Inferior parietal cortex (tissue), 1 donor: ENCODE measurements around the gene SEC11A.

Experiments used
- DNase-seq: peaks from one replicate; pipeline ENCODE4 v3.0.0-alpha.2; 2016; ENCODE audit errors: extremely low spot score

Gene SEC11A

GRCh38 chr15:84681831-84682230 lies 34.1 kb downstream of the SEC11A start:
- DNase-seq = no peak

DNA sequence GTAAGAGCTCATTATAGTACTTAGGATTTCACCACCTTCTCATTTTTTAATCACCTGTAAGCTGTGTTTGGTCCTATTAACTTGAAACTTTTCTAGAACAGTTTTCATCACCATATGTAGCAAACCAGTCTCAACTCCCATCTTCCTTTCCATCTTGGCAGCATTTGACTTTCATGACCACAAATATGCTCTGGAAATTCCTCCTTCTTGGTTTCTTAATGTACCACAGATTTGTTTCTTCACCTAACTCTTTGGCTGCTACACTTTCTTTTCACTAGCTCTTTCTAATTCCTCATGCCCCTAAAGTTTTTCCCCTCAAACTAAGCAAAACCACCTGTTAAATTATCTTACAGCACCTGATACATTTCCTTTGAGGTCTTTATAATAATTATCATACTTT lies 44.7 kb downstream of the SEC11A start:
- no peak for DNase-seq

DNA sequence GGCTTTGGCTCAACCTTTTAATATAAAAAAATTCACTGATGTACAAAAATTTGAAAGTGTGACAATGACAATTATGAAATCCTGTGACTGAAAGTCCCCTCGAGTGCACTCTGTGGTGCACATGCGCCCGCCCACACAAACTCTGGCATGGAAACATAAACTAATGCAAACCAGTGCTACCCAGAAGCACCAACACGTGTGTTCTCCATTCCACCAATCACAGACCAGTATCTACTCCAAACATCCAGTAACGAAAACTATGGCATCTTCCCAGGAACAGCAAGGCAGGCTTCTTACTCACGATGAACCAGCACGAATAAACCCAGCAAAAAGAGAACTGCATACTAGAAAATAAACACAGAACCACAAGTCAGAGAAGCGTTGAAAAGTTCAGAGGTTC lies 46.2 kb downstream of the SEC11A start:
- DNase-seq = no peak

- DNase-seq = no peak
Observed at GRCh38 chr15:84668221-84668982, 47.5 kb downstream of the SEC11A start.

DNA sequence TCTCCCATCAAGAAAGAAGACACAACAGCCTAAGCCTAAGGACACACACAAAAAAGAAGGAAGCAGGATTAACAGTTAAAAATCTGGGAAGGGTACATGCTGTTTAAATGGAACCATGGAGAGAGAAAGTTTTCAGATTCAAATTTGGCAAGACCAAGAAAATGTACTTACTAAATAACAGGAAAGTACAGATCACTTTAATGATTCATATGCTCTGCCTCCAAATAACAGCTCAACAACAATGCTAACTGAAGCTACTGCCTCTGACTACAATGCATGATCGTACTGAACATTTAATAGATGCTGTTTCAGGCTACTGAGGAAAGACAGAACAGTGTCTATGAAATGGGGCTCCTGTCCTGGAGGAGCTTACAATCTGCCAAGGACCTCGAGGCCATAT lies 49.6 kb downstream of the SEC11A start:
- DNase-seq = no peak

DNA sequence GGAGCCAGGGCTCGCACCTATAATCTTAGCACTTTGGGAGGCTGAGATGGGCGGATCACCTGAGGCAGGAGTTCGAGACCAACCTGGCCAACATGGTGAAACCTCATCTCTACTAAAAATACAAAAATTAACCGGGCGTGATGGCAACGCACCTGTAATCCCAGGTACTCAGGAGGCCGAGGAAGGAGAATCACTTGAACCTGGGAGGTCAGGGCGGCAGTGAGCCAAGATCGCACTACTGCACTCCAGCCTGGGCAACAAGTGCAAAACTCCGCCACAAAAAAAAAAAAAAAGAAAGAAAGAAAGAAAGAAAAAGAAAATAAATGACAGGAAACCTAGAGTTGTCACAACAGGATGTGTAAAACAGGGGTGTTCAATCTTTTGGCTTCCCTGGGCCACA lies 54.9 kb downstream of the SEC11A start:
- DNase-seq = no peak

- no peak for DNase-seq
Observed at GRCh38 chr15:84659904-84660781, 55.8 kb downstream of the SEC11A start.

DNA sequence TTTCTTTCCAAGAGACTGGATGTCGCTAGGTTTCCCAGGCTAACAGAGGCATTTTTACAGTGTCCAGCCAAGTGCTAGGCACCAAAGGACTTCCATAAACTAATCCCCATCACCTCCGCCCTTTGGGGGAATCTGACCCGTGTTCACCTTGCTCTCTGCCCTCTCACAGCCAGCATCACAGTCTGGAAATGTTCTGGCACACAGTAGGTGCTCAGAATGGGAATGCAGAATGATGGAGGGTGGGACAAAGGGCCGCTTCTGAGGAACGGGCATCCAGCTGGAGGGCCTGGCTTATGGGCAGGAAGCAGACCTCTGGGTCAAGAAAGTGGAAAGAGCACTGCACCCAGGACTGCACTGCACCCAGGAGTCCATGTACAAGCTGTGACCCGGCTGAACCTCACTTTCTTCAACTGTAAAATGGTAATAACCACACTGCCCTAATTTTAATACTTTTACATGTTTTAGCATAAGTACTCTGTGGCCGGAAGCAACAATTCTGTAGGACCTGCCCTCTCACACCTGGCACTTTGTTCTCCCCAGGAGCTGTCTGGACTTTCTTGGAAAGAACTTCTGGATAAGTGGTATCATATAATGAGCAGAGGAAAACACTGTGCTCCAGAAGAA lies 57.0 kb downstream of the SEC11A start:
- DNase-seq = no peak

DNA sequence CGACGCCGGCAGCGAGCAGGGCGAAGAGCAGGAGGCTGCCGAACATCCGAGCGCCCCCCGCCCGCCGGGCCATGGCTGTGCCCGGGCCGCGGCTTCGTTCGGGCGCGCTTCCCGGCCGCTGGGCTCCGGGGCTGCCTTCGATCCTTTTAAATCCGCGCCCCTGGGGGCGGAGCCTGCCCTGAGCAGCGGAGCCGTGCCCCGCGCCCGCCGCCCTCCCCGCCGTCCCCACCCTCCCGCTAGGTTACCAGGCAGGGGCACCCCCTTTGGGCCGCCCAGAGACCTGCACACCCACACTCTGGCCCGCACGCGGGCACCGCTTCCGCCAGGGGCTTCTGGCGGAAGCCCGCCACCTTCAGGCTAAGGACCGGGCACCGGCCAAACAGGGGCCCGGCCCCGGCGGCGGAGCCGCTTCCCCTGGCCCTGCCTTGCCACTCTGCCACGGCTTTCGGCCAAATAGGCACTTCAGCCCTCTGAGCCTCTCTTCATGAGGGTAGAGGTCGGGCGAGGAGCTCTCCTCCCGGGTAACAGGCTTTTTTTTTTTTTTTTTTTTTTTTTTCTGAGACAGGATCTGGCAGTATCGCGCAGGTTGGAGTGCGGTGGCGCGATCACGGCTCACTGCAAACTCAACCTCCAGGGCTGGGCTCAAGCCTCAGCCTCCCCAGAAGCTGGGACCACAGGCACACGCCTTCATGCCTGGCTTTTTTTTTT lies 57.7 kb downstream of the SEC11A start, which contains the start of gene NMB:
Gene NMB, minus strand, starts transcription at position 120 of the 708 bp plus-strand sequence. Its CDS starts 47 bp downstream, at position 73.
- peak; percentile 42 for DNase-seq

DNA sequence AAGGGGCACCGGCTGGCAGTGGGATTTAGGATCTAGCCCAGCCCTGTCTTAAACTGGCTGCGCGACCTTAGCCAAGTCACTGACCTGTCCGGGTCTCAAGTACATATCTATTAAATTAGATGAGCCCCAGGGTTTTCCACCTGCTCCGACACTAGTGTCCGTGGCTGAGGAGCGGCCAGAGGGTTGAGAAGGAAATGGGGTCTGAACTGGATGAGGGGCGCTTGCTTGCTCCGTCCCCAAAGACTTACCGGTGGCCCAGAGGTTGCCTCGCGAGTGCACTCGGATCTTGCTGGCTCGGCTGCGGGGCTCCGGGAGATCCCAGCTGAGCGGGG lies 58.2 kb downstream of the SEC11A start:
- no peak for DNase-seq

GRCh38 chr15:84656972-84657371 lies 59.0 kb downstream of the SEC11A start:
- no peak for DNase-seq

- DNase-seq = peak; percentile 86
Observed at GRCh38 chr15:84654689-84655453, 61.1 kb downstream of the SEC11A start.

DNA sequence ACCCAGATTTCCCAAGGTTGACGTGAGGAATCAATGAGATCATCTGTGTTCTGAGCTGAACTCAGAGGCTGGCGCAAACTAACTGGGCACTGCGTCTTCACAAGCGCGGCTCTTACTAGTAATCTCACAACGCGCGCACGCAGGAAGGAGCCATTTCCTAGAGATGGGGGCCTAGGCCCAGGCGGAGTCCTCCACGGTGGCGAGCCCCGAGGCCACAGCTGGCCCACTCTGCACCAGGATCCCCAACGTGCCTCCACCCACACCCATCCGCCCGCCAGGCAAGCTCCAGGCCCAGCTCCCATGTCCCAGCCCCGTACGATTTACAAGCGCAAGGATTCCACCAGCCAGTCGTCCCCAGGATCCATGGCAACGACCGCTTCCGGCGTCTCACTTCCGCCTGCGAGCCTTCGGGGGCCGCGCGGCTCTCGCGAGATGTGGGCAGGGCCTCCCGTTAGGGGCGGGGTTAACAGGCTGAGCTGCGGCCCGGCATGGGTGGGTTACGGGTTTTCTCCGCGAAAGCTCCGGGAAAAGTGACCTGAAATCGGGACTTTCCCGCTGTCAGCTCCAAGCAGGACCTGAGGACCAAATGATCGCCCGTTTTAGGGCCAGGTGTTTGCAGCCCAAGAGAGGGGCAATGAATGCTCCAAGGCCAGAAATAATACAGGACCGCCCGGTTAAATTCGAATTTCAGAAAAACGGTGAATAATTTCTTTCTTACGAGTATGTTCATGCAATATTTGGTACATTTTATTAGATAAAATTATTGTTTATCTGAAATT lies 61.8 kb downstream of the SEC11A start, which contains the start of gene WDR73:
Gene WDR73, minus strand, starts transcription at position 374 of the 779 bp plus-strand sequence. Its CDS starts 9 bp downstream, at position 365.
- peak; percentile 99 for DNase-seq

DNA sequence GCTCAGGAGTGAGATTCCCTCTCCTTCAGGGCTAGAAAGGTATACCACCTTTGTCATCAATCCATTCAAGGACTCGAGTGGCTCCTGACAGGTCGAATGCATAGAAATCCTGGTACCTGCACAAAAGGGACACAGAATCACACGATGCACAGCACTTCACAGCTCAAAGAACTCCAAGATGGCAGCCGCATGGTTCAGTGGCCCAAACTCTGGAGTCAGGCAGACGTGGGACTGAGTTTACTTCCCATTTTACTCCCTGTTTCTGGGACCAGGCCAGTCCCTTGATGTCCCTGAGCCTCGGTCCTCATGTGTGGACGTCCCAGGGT lies 62.4 kb downstream of the SEC11A start:
- DNase-seq = no peak

DNA sequence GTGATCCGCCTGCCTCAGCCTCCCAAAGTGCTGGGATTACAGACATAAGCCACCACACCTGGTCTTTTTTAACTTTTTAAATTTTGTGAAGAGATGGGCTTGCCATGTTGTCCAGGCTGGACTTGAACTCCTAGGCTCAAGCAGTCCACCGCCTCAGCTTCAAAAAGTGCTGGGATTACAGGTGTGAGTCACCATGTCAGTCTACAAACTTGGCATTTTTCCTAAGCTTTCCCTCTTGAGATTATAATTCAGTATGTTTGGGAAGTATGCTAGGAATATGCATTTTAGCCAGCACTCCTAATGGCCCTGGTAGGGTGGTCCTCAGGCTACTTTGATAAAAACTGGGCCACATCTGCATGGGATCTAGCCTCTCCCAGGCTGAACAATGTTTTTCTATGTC lies 66.2 kb downstream of the SEC11A start:
- no peak for DNase-seq

DNA sequence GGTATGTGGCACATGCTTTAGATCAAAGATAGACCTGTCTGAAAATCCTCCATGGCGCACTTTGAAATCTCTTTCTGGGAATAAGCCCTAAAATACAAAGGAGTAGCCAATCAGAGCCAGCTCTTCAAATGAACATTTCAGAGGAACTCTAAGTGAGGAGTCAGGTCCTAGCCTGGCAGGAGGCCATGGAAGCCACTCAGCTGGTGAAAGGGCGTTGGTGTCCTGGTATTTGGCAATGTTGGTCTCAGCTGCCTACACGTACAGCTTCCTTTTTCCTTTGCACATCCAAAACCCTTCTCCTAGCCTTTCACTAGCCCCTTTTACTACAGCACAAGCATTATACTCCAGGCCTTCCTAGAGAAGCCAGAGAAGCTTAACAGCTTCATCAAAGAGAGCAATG lies 67.4 kb downstream of the SEC11A start:
- no peak for DNase-seq

- DNase-seq = no peak
Observed at GRCh38 chr15:84647726-84648125, 68.2 kb downstream of the SEC11A start.

DNA sequence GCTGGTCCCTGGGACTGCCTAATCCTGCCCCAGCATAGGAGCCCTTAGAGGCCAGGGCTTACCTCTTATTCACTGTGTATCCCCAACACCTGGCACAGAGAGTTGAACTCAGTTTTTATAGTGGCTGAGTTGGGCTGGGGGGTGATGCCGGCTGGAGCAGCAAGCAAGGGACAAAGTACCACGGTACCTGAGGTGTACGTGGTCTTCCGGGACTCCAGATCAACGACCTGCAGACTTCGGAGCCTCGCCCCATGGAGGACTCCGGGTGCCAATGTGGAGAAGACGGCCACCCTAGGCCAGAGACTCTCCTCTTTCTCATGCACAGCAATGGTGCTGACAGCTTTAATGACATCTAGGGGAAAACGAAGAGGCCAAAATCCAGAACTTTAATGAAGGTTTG lies 69.9 kb downstream of the SEC11A start:
- DNase-seq = no peak

DNA sequence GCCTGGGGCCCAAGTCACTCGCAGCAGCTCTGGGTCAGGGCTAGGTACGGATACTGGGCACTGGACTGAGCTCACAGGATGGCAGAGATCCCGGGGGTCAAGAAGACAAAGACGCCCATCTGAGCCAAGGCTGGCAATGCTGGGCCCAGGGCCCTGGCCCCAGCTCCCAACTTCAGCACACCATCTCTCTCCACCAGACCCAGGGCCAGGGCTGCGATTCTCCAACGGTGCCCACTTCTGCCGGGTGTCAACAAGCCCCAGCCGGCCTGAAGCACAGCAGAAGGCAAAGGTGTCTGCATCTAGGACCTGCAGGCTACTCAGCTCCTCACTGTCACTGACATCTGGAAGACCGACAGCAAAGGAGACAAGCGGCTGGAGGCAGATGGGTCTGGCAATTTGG lies 70.4 kb downstream of the SEC11A start:
- no peak for DNase-seq

GRCh38 chr15:84643838-84644237 lies 72.1 kb downstream of the SEC11A start:
- no peak for DNase-seq
